NT2/D1 (cell line): ENCODE measurements around the gene PLEKHG1.

Experiments
- DNase-seq: peaks from one replicate; pipeline ENCODE4 v3.0.0-alpha.2; 2011; ENCODE audit warnings: low read depth, low spot score
- H3K27me3 ChIP-seq: 2 replicates; pipeline ENCODE4 v1.6.0; 2011; ENCODE audit warnings: mild to moderate bottlenecking; ENCODE audit not compliant: insufficient read length, insufficient read depth
- H3K36me3 ChIP-seq: 2 replicates; pipeline ENCODE4 v1.6.1; 2011; ENCODE audit warnings: mild to moderate bottlenecking, low read length, mixed read lengths; ENCODE audit not compliant: insufficient read depth, insufficient read length
- H3K4me1 ChIP-seq: 2 replicates; pipeline ENCODE4 v1.5.1; 2011; ENCODE audit not compliant: insufficient read depth, insufficient read length
- H3K4me3 ChIP-seq: 2 replicates; pipeline ENCODE4 v1.5.1; 2011; ENCODE audit warnings: low read depth; ENCODE audit not compliant: insufficient read length
- H3K9ac ChIP-seq: 2 replicates; pipeline ENCODE4 v1.6.0; 2011; ENCODE audit warnings: low read depth; ENCODE audit not compliant: insufficient read length
- H3K9me3 ChIP-seq: 2 replicates; pipeline ENCODE4 v1.5.1; 2011; ENCODE audit warnings: mild to moderate bottlenecking, low read length; ENCODE audit not compliant: insufficient read depth
- SUZ12 ChIP-seq: IDR thresholded peaks from 2 replicates; pipeline ENCODE4 v1.6.1; 2011; ENCODE audit not compliant: insufficient read length, insufficient read depth; ENCODE audit errors: extremely low read depth
- YY1 ChIP-seq: IDR thresholded peaks from 2 replicates; pipeline ENCODE4 v1.6.1; 2011; ENCODE audit not compliant: insufficient read length, insufficient read depth
- ZNF274 ChIP-seq: IDR thresholded peaks from 2 replicates; pipeline ENCODE4 v1.6.1; 2011; ENCODE audit warnings: mild to moderate bottlenecking, low read depth, low read length

PLEKHG1 gene

GRCh38 chr6:150640556-150641209 is 41.0 kb downstream of the PLEKHG1 start:
- Histone ChIP-seq H3K4me1 (no peaks in the 10 kb centered on the region), H3K9me3 (0 out of 2 replicates have a peak, but pooled peaks cover 5% of the 10 kb centered on the region), H3K27me3 (no peaks in the 10 kb centered on the region), H3K4me3 (no peak overlapping the region), H3K9ac (no peak overlapping the region), H3K36me3 (no peaks in the 10 kb centered on the region)
- TF ChIP-seq ZNF274 (no peak), YY1 (no peak), SUZ12 (no peak)
- no peak for DNase-seq

- Histone ChIP-seq H3K4me3 (no peak overlapping the region), H3K27me3 (no peaks in the 10 kb centered on the region), H3K9ac (no peak overlapping the region), H3K4me1 (no peaks in the 10 kb centered on the region), H3K36me3 (no peaks in the 10 kb centered on the region), H3K9me3 (0 out of 2 replicates have a peak, but pooled peaks cover 5% of the 10 kb centered on the region)
- DNase-seq, result no peak
- no peak for TF ChIP-seq SUZ12
- no peak for TF ChIP-seq ZNF274
- no peak for TF ChIP-seq YY1
Measured at GRCh38 chr6:150641398-150642139, 41.9 kb downstream of the PLEKHG1 start.

- H3K9me3 ChIP-seq, result 0 out of 2 replicates have a peak, but pooled peaks cover 5% of the 10 kb centered on the region
- H3K36me3 ChIP-seq, result no peaks in the 10 kb centered on the region
- TF ChIP-seq ZNF274 (no peak), SUZ12 (no peak), YY1 (no peak)
- H3K4me3 ChIP-seq, result no peak overlapping the region
- no peaks in the 10 kb centered on the region for H3K27me3 ChIP-seq
- no peak overlapping the region for H3K9ac ChIP-seq
- no peaks in the 10 kb centered on the region for H3K4me1 ChIP-seq
- no peak for DNase-seq
Measured at GRCh38 chr6:150646228-150646627, 46.5 kb downstream of the PLEKHG1 start.

GRCh38 chr6:150647051-150647450 is 47.4 kb downstream of the PLEKHG1 start:
- TF ChIP-seq SUZ12 (no peak), ZNF274 (no peak), YY1 (no peak)

More at GRCh38 chr6:150647051-150647450, 47.4 kb downstream of the PLEKHG1 start:
- no peaks in the 10 kb centered on the region for H3K36me3 ChIP-seq
- H3K4me3 ChIP-seq, result no peak overlapping the region
- no peaks in the 10 kb centered on the region for H3K27me3 ChIP-seq
- DNase-seq, result no peak
- 0 out of 2 replicates have a peak, but pooled peaks cover 5% of the 10 kb centered on the region for H3K9me3 ChIP-seq
- H3K4me1 ChIP-seq, result no peaks in the 10 kb centered on the region
- H3K9ac ChIP-seq, result no peak overlapping the region
